Left lobe of liver (tissue), 2 donors: Measurements from ENCODE around the gene ACYP1. TPM values are rescaled to one million over a fixed set of nuclear protein-coding genes. Genes with fewer than 3 reads are reported as not detected.

Experiments
- ATAC-seq: fragments of 200-7000 bp; cut with Tn5 transposase; one replicate; pipeline ENCODE4 v1.9.1; 2020; ENCODE audit warnings: mild to moderate bottlenecking, moderate library complexity
- DNase-seq: peaks from one replicate; pipeline ENCODE4 v3.0.0-alpha.2; 2020; ENCODE audit warnings: low spot score
- total RNA-seq: library from RNA; stranded (reverse); gene quantifications from one replicate; pipeline ENCODE4 v1.2.1, GENCODE V29; 2021
- donor health status: DM: no; HTN: no; CAD: no; lungs with moderate emphysema.
- donor health status: DM: no; HTN: yes; CAD: no.

The ACYP1 gene
- total RNA-seq = 3.2 TPM

GRCh38 chr14:75063491-75064204 is at the start of gene ACYP1:
Gene ACYP1, minus strand, starts transcription at chr14:75064024. Its CDS starts 471 bp downstream, at chr14:75063553.
- ATAC-seq (peak; percentile 99), DNase-seq (peak; percentile 95)

- no peak for DNase-seq
- no peak for ATAC-seq
Observed at GRCh38 chr14:75109877-75110276, 46.1 kb upstream of the ACYP1 start.

GRCh38 chr14:75107186-75107585 is 43.4 kb upstream of the ACYP1 start:
- DNase-seq (no peak), ATAC-seq (no peak)

GRCh38 chr14:75101491-75101890 is 37.7 kb upstream of the ACYP1 start:
- DNase-seq = no peak
- no peak for ATAC-seq

- no peak for DNase-seq
- ATAC-seq = no peak
Observed at GRCh38 chr14:75098682-75099081, 34.9 kb upstream of the ACYP1 start.

GRCh38 chr14:75098212-75098611 is 34.4 kb upstream of the ACYP1 start:
- no peak for DNase-seq

GRCh38 chr14:75096959-75097358 is 33.1 kb upstream of the ACYP1 start:
- DNase-seq = no peak
- ATAC-seq = no peak

More at GRCh38 chr14:75098212-75098611, 34.4 kb upstream of the ACYP1 start:
- ATAC-seq = no peak

GRCh38 chr14:75095690-75096089 is 31.9 kb upstream of the ACYP1 start:
- DNase-seq (no peak), ATAC-seq (no peak)

- DNase-seq (no peak), ATAC-seq (no peak)
Observed at GRCh38 chr14:75094896-75095295, 31.1 kb upstream of the ACYP1 start.

GRCh38 chr14:75092698-75093097 is 28.9 kb upstream of the ACYP1 start:
- DNase-seq = no peak
- no peak for ATAC-seq

GRCh38 chr14:75091251-75091650 is 27.4 kb upstream of the ACYP1 start:
- no peak for DNase-seq
- ATAC-seq = no peak

- no peak for DNase-seq
- no peak for ATAC-seq
Observed at GRCh38 chr14:75090353-75090752, 26.5 kb upstream of the ACYP1 start.

- DNase-seq = no peak
- ATAC-seq = peak; percentile 90
Observed at GRCh38 chr14:75088566-75089373, 24.9 kb upstream of the ACYP1 start.

- ATAC-seq = no peak
- no peak for DNase-seq
Observed at GRCh38 chr14:75088153-75088552, 24.3 kb upstream of the ACYP1 start.

GRCh38 chr14:75084513-75084912 is 20.7 kb upstream of the ACYP1 start:
- peak; percentile 73 for ATAC-seq
- no peak for DNase-seq

- DNase-seq = no peak
- ATAC-seq = no peak
Observed at GRCh38 chr14:75083271-75083670, 19.4 kb upstream of the ACYP1 start.

- no peak for ATAC-seq
- no peak for DNase-seq
Observed at GRCh38 chr14:75081660-75082229, 17.9 kb upstream of the ACYP1 start.

- DNase-seq (no peak), ATAC-seq (no peak)
Observed at GRCh38 chr14:75079521-75079920, 15.7 kb upstream of the ACYP1 start.

- no peak for DNase-seq
- ATAC-seq = no peak
Observed at GRCh38 chr14:75077794-75078193, 14.0 kb upstream of the ACYP1 start.

- peak; percentile 86 for DNase-seq
- ATAC-seq = peak; percentile 44
Observed at GRCh38 chr14:75070383-75070782, 6.6 kb upstream of the ACYP1 start.

- no peak for DNase-seq
- peak; percentile 50 for ATAC-seq
Observed at GRCh38 chr14:75069811-75070145, 6.0 kb upstream of the ACYP1 start.
